ENCODE data around the gene APBB1IP.
A peak's percentile ranks its signal among the peaks of the same experiment; 100 is the strongest.
"Not testable (repeated sequence)": the region's sequence is repeated elsewhere in the genome, so short reads cannot be mapped to it uniquely, and the experiment has no call there.

The APBB1IP gene

DNA sequence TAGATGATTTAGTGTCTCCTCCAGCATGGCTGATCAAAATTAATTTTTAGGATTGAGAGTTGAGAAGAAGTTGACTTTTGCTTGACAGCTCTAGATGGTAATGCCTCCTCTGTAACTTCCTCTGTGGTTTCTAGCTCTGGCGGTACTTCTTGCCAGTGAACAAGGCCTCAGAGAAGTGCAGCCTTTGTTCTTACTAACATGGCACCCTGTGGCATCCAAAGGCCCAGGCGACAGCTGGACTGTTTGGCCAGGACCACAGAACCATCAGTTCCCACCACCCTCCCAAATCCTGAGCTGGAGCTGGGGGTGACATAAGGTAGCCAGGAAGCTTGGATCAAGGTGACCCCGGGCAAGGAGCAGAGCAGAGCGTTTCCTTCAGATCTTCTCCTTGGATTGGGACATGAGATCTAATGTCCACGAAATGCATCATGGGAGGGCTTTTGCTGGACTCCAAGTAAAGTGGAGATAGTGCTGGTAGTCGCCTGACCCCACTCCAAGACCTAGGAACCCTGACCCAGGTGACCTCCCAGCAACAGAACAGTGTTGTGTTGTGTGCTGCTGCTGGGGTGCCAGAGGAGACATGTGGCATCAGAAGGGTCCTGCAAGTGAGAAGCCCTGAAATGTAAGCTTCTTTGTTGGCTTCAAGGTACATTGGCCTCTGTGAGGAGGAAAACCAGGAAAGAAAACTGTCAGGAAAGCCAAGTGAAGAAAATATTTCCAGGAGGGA lies 41.8 kb downstream of the APBB1IP start:
- DNase-seq = no peak

DNA sequence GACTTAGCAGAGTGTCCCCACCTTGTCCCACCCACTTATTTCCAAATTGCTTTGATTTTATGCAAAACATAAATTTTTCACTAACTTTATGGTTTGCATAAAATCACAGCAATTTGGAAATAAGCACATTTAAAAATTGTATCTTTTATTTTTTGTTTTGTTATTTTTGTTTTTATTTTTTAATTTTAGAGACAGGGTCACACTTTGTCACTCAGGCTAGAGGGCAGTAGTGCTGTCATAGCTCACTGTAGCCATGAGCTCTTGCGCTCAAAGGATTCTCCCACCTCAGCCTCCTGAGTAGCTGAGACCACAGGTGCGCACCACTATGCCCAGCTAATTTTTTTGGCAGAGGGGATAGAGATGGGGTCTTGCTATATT lies 43.2 kb downstream of the APBB1IP start:
- DNase-seq = no peak

DNA sequence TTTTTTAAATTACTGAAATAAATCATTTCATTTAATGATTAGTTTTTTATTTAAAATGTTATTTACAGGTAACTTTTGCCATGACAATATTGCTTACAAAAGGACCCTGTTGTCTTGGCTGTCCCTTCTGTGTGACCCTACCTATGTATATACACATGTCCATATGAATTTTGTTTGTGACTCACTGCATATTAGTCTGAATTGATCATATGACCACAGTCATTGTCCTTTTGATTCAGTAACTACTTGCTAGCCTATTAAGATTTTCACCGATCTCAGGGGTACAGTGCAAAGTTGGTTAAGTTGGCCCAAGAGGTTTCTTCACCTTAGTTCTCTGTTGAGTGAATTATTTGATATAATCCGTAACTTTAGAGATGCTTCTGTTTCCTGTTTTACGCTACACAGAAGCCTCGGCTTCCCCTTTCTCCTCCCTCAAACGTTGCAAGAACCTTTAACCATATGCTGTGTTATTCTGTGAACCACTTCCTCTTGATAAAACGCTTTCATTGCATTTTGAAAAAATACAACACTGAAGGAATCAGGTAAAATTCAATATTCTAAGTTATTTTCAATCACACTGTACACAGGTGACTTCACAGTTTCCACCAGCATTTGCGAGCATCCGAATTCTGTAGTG lies 43.9 kb downstream of the APBB1IP start:
- DNase-seq = no peak

DNA sequence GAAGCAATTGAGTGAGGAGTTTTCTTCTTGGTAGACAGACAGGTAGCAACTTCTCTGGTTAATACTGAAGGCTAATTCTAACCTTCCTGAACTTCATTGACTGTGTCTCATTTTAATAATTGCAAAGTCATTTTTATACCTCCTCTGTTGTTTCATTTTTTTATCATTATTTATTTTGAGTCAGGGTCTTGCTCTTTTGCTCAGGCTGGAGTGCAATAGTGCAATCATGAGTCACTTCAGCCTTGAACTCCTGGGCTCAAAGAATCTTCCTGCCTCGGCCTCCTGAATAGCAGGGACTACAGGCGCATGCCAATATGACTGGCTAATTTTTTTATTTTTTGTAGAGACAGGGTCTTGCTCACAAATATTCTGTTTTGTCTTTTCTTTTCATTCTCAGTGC lies 45.4 kb downstream of the APBB1IP start:
- no peak for DNase-seq

DNA sequence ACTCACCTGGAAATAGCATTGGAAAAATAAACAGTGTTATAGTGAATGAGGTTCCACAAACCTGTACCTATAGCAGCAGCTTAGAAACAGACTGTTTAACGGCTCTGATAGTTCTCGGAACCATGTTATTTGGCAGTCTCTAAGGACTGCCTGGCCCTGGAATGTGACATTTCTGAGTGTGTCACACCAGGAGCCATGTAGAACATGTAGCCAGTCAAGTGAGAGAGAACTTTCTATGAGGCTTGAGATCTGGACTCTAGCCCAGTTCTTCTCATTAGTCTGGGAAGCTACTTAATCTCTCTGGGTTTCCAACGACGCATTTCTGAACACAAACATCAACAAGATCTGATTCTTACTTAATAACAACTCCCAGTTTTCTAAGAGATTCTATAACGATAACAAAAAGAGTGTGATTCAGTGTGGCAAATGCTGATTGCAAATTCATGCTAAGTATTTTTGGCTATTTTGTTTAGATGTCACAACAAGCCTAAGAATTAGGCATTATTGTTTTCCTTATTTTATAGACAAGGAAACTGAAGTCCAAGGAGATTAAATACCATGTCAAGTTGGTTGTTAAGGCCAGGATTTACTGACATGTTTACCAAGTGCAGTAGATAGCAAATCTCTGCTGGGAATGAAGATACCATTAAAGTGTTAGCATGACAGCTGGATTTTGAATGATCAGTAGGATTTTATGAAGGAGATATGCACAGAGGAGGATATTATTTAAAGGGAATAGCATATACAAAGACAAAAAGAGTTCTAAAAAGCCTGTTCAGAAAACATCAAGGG lies 47.2 kb downstream of the APBB1IP start:
- no peak for DNase-seq

DNA sequence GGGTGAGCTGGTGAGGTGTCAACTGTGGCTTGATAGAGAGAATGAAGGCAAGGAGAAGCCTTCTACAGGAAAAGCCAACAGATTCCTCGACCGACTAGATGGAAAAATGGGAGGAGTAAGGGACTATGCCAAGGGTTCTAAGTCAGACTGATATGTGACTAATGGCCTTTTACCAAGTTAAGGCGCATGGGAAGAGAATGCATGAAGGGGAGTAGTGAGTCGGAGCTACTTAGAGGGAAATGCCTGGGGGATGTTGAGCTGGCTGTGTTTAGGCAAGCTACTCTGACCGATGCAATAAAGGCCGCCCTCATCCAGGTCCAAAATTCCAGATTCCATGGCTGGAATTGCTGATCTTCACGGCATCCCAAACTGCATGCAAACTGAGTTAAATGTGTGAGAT lies 48.2 kb downstream of the APBB1IP start:
- DNase-seq = peak; percentile 42

DNA sequence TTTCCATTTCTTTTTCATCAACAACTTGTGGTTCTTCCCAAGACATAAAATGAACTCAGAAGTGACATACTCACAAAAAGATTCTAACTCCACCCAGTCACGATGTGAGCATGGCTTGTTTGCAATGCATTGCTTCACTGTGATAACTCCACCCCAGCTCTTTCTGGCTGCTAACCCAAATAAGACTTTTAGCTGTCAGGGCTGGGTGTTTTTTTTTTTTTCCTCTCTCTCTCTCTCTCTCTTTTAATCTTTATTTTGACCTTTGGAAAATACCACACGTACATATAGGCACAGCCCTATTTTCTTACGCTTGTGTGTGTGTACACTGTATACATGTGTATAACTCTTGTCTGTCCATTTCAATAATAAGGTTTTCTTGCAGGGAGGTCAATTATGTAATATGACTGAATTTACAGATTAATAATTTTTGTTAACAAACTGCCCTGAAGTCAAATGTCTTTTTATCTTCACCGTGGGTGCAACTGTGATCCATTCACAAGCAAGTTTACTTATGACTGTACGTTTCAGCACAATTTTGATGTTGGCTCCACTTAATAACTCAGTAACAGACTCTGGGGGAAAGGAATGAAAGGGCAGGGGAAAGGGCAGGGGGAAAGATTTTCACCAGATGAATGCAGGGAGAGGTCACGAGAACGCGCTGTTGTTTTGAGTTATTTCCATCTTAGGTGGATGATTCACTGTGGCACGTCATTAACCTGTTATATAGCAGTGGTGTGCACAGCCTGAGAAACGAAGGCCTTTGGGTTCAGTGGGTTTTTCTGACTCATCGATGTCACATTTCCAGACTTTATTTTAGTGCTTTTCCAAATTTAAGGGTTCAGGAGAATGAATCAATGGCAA lies 49.1 kb downstream of the APBB1IP start:
- peak; percentile 40 for DNase-seq

DNA sequence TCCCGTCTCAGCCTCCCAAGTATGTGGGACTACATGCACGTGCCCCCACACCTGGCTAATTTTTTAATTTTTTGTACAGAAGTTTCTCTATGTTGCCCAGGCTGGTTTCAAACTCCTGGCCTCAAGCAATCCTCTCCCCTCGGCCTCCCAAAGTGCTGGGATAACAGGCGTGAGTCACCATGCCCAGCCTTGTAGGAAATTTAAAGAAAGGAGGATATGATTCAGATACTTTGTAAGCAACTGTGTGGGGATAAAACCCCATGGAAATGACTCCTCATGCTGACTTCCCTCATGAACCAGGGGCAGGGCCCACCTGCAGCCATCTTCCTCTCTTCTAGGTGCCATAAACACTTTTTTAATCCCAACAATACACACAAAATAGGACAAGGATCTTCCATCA lies 50.2 kb downstream of the APBB1IP start:
- DNase-seq = no peak

DNA sequence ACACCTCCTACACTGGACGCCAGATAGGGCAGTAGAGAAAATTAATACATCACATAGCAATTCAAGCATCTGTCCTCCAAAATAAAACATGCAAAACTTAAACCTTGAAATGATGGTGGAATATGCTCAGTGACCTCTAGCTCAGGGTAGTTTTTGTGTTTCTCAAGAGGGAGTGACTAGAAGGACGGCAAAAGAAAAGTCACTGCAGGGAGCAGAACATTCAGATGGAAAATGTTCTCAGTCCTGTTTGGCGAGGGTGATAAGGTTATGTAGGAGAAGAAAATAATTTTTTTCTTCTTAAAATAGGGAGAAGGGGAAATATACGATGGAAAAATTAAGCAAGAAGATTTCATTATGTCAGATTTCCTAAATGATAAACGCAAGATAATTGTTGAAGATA lies 50.9 kb downstream of the APBB1IP start:
- no peak for DNase-seq

DNA sequence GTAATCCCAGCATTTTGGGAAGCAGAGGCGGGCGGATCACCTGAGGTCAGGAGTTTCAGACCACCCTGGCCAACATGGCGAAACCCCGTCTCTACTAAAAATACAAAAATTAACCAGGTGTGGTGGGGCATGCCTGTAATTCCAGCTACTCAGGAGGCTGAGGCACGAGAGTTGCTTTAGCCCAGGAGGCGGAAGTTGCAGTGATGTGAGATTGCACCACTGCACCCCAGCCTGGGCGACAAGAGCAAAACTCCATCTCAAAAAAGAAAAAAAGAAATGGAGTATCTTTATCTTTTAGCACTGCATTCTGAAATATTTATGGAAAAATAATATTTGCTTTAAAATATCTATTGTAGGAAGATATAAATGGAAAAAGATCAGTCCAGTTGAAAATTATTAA lies 52.2 kb downstream of the APBB1IP start:
- not testable (repeated sequence) for DNase-seq

DNA sequence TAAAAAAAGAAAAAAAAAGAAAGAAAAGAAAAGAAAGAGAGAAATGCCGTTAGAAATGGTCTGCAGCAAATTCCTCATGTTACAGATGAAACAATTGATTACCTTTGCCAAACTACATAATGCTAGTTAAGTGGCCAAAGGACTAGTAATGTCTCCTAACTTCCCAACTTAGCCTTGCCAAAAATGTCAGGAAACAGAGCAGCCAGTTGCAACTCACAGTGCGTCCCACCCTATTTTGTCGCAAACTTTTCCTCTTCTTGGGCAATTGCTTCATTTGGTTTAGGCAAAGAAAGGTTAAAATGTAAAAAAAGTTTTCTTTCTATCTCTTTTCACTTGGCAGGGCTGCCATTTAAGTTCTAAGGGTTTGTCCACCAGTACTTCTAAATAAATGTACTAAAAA lies 53.1 kb downstream of the APBB1IP start:
- DNase-seq = no peak

DNA sequence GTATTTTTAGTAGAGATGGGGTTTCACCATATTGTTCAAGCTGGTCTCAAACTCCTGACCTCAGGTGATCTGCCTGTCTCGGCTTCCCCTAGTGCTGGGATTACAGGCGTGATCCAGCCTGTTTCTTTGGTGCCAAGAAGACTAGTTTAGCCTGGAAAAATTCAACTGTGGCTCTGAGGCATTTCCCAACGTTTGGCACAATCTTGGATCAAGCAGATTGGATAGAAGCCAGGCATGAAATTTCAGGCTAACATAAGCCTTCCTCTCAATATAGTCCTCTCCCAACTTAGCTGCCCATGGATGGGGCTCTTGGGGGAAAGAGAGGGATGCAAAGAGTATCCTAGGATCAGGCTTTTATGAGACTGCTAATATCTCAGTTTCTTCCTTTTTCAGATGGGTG lies 53.8 kb downstream of the APBB1IP start:
- DNase-seq = no peak

DNA sequence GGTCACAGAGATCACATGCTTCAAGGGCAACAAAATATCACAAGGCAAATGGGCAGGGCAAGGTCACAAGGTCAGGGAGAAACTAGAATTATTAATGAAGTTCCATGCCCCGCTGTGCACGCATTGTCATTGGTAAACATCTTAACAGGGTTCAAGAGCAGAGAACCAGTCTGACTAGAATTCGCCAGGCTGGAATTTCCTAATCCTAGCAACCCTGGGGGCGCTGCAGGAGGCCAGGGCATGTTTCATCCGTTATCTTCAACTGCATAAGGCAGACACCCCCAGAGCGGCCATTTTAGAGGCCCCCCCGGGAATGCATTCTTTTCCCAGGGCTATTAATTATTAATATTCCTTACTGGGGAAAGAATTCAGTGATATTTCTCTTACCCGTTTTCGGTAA lies 54.6 kb downstream of the APBB1IP start:
- DNase-seq = not testable (repeated sequence)

DNA sequence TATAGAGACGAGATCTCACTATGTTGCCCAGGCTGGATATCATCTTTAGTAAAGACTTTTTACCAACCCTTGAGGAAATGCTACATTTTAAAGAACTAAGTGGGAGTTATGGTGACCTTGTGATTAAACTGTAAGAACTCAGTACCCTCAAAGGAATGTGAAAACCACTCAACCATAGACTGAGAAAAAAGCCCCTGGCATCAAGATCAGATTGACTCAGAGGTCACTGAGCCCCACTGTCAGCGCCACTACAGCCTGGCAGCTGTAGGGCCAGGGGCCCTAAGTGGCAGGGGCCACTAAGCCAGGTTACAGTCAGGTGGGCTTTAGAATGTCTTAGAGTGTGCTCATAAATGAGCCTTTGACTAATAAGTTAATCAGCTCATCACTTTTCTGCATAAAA lies 55.9 kb downstream of the APBB1IP start:
- no peak for DNase-seq

DNA sequence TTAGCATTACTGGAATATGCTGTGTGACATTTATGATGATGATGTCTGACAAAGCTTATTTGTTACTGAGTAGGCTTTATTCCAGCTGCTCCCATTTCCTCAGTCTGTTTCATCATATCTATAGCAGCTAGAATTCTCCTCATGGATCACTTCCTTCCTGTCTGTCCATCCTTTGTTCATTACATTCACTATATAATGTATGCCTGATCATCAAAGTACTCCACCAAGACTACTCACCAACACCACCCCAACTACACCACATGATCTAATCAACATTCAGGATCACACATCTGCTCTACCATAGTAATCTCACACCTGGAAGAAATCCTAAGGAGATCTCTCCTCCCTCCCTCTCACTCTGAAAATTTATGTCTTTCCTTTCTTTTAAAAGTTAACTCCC lies 61.3 kb downstream of the APBB1IP start:
- no peak for DNase-seq

DNA sequence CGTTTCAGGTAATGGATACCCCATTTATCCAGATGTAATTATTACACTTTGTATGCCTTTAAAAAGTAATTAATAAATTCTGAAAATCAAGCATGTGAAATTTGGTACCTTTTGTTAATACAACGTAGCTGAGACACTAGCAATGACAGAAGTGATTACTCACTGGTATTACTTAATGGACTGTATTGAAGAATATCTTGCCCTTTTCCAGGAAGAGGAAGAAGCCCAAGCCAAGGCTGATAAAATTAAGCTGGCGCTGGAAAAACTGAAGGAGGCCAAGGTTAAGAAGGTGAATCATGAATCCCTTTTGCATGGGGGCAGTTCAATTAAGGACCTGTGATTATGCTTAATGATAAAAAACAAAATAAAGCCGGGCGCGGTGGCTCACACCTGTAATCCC lies 64.8 kb downstream of the APBB1IP start:
- DNase-seq = no peak

DNA sequence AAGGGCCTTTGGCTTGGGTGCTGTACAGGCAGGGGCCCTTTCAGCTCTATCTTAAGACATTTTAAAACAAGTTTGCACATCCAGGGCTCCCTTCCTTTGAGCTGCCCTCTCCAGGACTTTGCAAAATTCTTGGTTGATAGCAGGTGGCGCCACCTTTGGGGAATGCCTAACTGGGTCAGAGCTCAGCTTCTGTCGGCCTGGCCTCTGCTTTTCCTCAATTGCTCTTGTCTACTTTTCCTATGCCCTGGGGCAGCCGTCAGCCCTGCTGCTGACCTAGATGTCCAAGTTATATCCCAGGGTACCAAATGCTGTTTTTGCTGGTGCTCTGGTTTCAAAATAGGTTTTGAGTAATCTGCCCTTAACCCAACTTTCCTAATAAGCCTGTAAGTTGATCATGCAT lies 65.8 kb downstream of the APBB1IP start:
- no peak for DNase-seq

DNA sequence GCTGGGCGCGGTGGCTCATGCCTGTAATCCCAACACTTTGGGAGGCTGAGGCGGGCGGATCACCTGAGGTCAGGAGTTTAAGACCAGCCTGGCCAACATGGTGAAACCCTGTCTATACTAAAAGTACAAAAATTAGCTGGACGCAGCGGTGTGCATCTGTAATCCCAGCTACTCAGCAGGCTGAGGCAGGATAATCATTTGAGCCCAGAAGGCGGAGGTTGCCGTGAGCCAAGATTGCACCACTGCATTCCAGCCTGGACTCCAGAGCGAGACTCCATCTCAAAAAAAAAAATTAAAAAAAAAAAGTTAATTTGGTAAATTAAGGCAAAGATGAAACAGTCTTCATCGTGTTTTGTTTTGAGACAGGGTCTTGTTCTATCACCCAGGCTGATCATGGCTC lies 66.3 kb downstream of the APBB1IP start:
- DNase-seq = not testable (repeated sequence)

DNA sequence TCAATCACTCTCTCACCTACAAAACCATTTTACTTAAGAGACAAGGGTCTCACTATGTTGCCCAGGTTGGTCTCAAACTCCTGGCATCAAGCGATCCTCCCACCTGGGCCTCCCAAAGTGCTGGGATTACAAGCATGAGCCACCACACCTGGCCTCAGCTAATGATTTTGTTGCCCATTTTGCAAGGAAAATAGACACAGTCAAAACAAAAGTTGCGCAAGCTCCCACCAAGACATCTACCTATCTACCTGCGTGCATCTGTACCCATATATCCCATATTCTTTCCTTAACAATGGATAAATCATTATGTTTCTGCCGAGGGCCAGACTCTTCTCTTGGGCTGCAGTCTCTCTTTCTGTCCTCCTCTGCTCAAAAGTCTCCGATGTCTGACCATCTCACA lies 67.3 kb downstream of the APBB1IP start:
- DNase-seq = no peak

DNA sequence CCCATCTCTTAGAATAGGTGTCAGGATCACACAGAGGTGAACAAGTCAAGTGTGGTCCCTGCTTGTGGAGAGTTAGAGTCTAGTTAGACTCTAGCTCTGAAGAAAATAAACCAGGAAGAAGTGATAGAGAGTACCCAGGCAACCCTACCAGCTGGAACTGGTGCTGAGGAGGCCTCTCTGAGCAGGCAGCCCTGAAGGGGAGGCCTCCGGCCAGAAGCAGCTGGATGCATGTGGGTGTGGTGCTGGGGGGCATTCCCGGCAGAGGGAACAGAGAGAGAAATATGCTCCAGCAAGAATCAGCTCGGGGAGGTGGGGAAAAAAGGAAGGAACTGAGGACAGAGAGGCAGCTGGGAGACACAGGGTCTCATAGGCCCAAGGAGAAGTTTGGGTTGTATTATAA lies 68.6 kb downstream of the APBB1IP start:
- DNase-seq = no peak

DNA sequence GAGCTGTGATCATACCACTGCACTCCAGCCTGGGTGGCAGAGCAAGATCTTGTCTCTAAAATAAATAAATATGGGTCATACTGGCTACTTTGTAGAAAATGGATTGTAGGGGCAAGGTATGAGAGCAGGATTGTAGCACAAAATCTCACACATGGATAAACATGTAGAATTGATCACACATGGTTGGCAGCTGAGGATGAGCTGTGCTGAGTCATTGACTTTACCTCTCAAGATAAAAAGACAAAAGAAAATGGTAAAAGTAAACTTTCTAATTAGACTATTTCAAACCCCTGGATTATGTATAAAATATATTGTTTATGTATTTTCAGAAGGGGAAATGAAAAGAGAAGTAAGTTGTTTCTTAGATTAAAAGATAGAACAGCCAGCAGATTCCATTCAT lies 69.3 kb downstream of the APBB1IP start:
- no peak for DNase-seq

DNA sequence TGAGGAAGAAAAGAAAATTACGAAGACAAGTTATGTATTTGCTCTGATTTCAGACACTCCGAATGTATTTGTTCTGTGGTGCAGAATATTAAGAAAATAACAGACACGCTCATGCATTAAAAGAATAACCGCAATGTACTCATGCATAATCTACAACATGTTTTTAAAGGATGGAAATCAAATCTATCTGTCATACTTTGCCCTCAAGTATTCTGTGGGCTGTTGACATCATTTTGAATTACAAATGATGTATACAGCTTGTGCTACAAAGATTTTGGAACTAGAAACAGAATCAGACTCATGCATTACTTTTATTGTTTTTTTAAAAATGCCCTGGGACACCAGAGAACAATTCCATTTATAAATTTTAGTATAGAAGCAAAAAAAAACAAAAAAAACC lies 69.9 kb downstream of the APBB1IP start:
- DNase-seq = no peak

DNA sequence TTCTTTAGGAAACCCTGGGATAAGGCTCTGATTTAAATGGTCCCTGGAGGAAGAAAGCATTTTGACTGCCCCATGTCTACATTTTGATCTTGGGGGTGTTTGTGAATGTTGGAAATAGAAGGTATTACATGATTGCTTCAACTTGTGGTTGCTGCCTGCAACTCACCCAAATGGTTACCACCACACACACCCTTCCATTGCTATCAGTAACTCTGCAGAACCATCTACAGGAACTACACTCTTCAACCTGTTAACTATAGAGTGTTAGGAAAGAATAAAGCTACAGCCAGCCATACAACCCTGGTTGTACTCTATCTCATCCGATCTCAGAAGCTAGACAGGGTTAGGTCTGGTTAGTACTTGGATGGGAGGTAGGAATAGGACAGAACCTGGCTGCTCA lies 71.2 kb downstream of the APBB1IP start:
- DNase-seq = no peak

All from left hindlimb (tissue), 1 donor.